ENCODE measurements around the gene GRK5.
A peak's percentile ranks its signal among the peaks of the same experiment; 100 is the strongest.
"Not testable (repeated sequence)": the region's sequence is repeated elsewhere in the genome, so short reads cannot be mapped to it uniquely, and the experiment has no call there.

The GRK5 gene

DNA sequence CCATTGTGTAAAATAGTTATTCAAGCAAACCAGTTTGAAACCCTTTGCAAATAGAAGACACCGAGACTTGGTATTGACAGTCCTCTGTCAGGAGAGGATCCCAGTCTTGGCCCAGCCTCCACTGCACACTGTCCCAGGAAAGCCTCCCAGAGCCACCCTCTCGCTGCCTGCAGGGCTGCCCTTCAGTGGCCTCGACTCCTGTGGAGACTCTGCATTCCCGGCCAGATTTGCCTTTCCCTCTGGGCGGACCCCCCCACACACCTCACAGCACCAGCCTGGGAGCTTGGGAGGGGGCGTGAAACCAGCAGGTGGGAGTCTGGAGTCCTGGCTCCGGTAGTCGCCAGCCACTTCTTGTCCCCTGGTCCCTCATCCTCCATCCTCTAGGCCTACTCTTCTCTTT, 48.7 kb downstream of the GRK5 start:
- DNase-seq (ENCODE audit: low read depth), result no peak
- no peak overlapping the region for H3K4me3 ChIP-seq (ENCODE audit: low read depth, low read length)
- TF ChIP-seq, protein P1, sequence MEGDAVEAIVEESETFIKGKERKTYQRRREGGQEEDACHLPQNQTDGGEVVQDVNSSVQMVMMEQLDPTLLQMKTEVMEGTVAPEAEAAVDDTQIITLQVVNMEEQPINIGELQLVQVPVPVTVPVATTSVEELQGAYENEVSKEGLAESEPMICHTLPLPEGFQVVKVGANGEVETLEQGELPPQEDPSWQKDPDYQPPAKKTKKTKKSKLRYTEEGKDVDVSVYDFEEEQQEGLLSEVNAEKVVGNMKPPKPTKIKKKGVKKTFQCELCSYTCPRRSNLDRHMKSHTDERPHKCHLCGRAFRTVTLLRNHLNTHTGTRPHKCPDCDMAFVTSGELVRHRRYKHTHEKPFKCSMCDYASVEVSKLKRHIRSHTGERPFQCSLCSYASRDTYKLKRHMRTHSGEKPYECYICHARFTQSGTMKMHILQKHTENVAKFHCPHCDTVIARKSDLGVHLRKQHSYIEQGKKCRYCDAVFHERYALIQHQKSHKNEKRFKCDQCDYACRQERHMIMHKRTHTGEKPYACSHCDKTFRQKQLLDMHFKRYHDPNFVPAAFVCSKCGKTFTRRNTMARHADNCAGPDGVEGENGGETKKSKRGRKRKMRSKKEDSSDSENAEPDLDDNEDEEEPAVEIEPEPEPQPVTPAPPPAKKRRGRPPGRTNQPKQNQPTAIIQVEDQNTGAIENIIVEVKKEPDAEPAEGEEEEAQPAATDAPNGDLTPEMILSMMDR (IDR thresholded peaks at IDR 0.05; ENCODE audit: low read depth, low read length), result no peak
- no peak for TF ChIP-seq POLR2A (IDR thresholded peaks at IDR 0.05; ENCODE audit: extremely low read depth, insufficient read length)
- no peak for TF ChIP-seq MYC (IDR thresholded peaks at IDR 0.05; ENCODE audit: low read depth, low read length)
- TF ChIP-seq, protein P2, sequence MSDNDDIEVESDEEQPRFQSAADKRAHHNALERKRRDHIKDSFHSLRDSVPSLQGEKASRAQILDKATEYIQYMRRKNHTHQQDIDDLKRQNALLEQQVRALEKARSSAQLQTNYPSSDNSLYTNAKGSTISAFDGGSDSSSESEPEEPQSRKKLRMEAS (IDR thresholded peaks at IDR 0.05; ENCODE audit: low read depth, low read length), result no peak

DNA sequence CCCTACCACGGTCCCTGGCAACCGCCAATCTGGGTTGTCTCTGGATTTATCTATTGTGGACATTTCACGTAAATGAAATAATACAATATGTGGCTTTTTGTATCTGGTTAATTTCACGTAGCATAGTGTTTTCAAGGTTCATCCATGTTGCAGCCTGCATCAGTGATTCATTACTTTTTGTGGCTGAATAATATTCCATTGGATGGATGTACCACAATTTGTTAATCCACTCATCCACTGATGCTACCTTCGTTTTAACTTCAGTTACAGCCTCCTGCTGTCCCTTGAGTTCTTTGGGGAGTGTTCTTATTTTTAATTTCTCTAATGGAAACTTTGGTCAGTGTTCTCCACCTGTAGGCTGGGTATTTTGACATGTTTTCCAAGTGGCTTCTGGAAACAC, 49.5 kb downstream of the GRK5 start:
- no peak for DNase-seq (ENCODE audit: low read depth)
- TF ChIP-seq, protein P2 (IDR thresholded peaks at IDR 0.05; ENCODE audit: low read depth, low read length), result no peak
- TF ChIP-seq POLR2A (IDR thresholded peaks at IDR 0.05; ENCODE audit: extremely low read depth, insufficient read length) (no peak), MYC (IDR thresholded peaks at IDR 0.05; ENCODE audit: low read depth, low read length) (no peak)
- no peak overlapping the region for H3K4me3 ChIP-seq (ENCODE audit: low read depth, low read length)

DNA sequence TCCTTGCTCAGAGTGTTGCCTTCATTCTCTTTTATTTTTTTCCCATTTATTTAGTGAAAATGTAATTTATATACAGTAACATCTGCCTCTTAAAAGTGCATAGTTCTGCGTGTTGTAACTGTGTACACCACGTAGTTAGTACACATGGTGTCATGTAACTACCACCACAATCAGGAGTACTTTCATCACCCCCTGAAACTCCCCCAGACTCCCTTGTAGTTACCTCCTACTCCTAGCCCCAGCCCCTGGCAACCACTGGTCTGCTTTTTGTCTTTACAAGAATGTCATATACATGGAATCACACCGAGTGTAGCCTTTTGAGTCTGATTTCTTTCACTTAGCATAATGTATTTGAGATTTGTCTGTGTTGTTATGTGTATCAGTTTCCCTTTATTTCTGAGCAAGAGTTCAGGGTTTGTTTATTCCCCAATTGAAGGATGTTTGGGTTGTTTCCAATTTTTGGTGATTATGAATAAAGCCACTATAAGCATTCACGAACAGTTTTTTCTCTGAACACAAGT, 50.6 kb downstream of the GRK5 start:
- TF ChIP-seq POLR2A (IDR thresholded peaks at IDR 0.05; ENCODE audit: extremely low read depth, insufficient read length) (no peak), MYC (IDR thresholded peaks at IDR 0.05; ENCODE audit: low read depth, low read length) (no peak)
- TF ChIP-seq, protein P2 (IDR thresholded peaks at IDR 0.05; ENCODE audit: low read depth, low read length), result no peak
- TF ChIP-seq, protein P1 (IDR thresholded peaks at IDR 0.05; ENCODE audit: low read depth, low read length), result no peak
- H3K4me3 ChIP-seq (ENCODE audit: low read depth, low read length), result no peak overlapping the region
- no peak for DNase-seq (ENCODE audit: low read depth)

DNA sequence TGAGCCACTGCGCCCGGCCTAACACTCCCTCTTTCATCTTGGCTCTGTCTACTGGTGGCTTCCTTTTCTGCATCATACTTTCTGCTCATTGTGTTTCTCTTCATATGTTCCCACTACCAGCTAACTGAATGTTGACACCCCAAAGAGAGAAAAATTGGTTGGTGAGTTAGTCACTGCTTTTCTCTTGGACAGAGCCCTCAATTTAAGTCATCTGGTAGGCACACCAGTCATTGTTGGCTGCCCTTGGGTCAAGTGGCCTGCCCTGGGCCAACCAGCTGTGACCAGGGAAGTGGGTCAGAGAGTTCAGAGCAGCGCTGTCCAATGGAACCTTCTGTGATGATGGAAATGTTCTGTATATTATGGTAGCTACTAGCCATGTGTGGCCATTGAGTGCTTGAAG, 52.0 kb downstream of the GRK5 start:
- no peak overlapping the region for H3K4me3 ChIP-seq (ENCODE audit: low read depth, low read length)
- TF ChIP-seq, protein P2 (IDR thresholded peaks at IDR 0.05; ENCODE audit: low read depth, low read length), result no peak
- TF ChIP-seq, protein P1 (IDR thresholded peaks at IDR 0.05; ENCODE audit: low read depth, low read length), result no peak
- TF ChIP-seq MYC (IDR thresholded peaks at IDR 0.05; ENCODE audit: low read depth, low read length) (no peak), POLR2A (IDR thresholded peaks at IDR 0.05; ENCODE audit: extremely low read depth, insufficient read length) (no peak)

DNA sequence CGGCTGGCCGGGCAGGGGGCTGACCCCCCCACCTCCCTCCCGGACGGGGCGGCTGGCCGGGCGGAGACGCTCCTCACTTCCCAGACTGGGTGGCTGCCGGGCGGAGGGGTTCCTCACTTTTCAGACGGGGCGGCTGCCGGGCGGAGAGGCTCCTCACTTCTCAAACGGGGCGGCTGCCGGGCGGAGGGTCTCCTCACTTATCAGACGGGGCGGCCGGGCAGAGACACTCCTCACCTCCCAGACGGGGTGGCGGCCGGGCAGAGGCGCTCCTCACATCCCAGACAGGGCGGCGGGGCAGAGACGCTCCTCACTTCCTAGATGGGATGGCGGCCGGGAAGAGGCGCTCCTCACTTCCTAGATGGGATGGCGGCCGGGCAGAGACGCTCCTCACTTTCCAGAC, 53.6 kb downstream of the GRK5 start:
- not testable (repeated sequence) for DNase-seq (ENCODE audit: low read depth); H3K4me3 ChIP-seq (ENCODE audit: low read depth, low read length)

More for the DNA sequence above, 52.0 kb downstream of the GRK5 start:
- DNase-seq (ENCODE audit: low read depth), result no peak

DNA sequence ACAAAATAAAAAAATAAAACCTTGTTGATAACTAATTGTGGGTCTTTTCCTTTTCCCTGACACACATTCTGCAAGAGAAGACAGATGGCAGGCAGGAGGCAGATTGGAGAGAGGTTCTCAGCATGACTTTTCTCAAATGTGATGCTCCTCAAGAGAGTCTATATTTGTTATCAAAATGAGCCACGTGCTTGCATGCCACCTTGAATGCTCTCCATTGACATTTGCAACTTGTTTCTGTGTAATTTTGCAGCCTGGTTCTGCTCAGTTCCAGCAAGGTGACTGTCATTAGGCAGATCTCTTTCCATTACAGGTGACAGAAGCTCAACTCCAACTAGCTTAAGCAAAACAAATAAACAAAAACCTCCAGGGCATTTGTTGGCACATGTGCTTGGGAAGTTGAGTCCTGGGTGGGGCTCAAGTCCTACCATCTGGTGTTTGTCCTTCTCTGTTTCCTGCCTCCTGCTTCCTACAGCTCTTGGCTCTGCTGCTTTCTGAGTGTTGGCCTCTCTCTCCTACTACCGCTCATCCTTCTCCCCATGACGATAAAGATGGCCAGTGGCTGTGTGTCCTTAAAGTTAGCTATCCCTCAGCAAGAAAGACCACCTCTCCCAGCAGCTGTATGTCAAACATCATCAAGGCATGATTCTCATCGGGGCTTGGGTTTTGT, 56.7 kb downstream of the GRK5 start:
- no peak for DNase-seq (ENCODE audit: low read depth)
- H3K4me3 ChIP-seq (ENCODE audit: low read depth, low read length), result no peak overlapping the region
- TF ChIP-seq, protein P1 (IDR thresholded peaks at IDR 0.05; ENCODE audit: low read depth, low read length), result no peak
- TF ChIP-seq, protein P2 (IDR thresholded peaks at IDR 0.05; ENCODE audit: low read depth, low read length), result peak; percentile 38

DNA sequence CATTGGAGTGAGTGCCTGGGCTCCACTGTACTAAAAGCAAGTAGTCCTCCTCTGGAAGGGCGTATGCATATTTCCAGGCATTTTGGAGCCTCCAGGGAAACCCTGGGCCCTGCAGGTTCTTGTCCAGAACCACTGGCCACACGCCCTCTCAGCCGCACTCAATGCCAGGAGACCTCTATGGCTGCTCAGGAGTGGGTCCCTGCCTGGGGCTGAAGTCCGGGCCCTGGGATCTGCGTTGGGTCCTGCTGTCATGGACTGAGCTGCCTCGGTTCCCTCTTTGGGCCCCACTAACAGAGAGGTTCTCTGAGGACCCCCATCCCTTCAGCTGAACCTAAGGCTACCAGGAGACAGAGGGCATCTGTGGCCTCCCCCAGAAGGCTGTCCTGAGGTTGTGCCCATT, 58.3 kb downstream of the GRK5 start:
- TF ChIP-seq MYC (IDR thresholded peaks at IDR 0.05; ENCODE audit: low read depth, low read length) (no peak), POLR2A (IDR thresholded peaks at IDR 0.05; ENCODE audit: extremely low read depth, insufficient read length) (no peak)
- TF ChIP-seq, protein P1 (IDR thresholded peaks at IDR 0.05; ENCODE audit: low read depth, low read length), result no peak
- TF ChIP-seq, protein P2 (IDR thresholded peaks at IDR 0.05; ENCODE audit: low read depth, low read length), result no peak
- no peak for DNase-seq (ENCODE audit: low read depth)
- H3K4me3 ChIP-seq (ENCODE audit: low read depth, low read length), result no peak overlapping the region
